Upper lobe of left lung (tissue), 6 donors: ENCODE data around the gene MACROD1. TPM values are rescaled to one million over a fixed set of nuclear protein-coding genes. Genes with fewer than 3 reads are reported as not detected.
A peak's percentile ranks its signal among the peaks of the same experiment; 100 is the strongest.
"Not testable (repeated sequence)": the region's sequence is repeated elsewhere in the genome, so short reads cannot be mapped to it uniquely, and the experiment has no call there.

Source experiments
- ATAC-seq, 2 donors: fragments of 200-7000 bp; cut with Tn5 transposase; one replicate each; pipeline ENCODE4 v1.9.1; 2022; ENCODE audit warnings: mild to moderate bottlenecking in 2 of 2, moderate library complexity in 2 of 2; ENCODE audit not compliant: low FRiP score in 2 of 2
- DNase-seq, 2 donors: peaks; one replicate each; pipeline ENCODE4 v3.0.0-alpha.2; 2019 to 2020
- H3K27ac ChIP-seq, 4 donors: fragments of 200-600 bp; sonication (generic); one replicate each; pipeline ENCODE4 v1.5.1; 2016 to 2019
- H3K27me3 ChIP-seq, 4 donors: fragments of 200-600 bp; sonication (generic); one replicate each; pipeline ENCODE4 v1.5.1; 2017 to 2019
- H3K36me3 ChIP-seq, 4 donors: fragments of 200-600 bp; sonication (generic); one replicate each; pipeline ENCODE4 v1.5.1; 2016 to 2019
- H3K4me1 ChIP-seq, 4 donors: fragments of 200-600 bp; sonication (generic); one replicate each; pipeline ENCODE4 v1.5.1; 2018 to 2019
- H3K4me3 ChIP-seq, 4 donors: fragments of 200-600 bp; sonication (generic); one replicate each; pipeline ENCODE4 v1.5.1; 2017 to 2019; ENCODE audit warnings: mild to moderate bottlenecking in 2 of 4, moderate library complexity in 1 of 4
- H3K9me3 ChIP-seq, 4 donors: fragments of 200-600 bp; sonication (generic); one replicate each; pipeline ENCODE4 v1.5.1; 2018 to 2019
- EP300 ChIP-seq, 4 donors: sonication (generic); formaldehyde crosslinking; IDR thresholded peaks; one replicate each; pipeline ENCODE4 v1.5.1; 2017; ENCODE audit warnings: antibody characterized with exemption in 4 of 4, control low read depth in 2 of 4
- POLR2A ChIP-seq, 4 donors: fragments of 450-650 bp; IDR thresholded peaks; one replicate each; pipeline ENCODE4 v1.5.1; 2016 to 2017; ENCODE audit warnings: antibody characterized with exemption in 4 of 4, mild to moderate bottlenecking in 2 of 4
- POLR2AphosphoS5 ChIP-seq, 2 donors: sonication (generic); formaldehyde crosslinking; IDR thresholded peaks; one replicate each; pipeline ENCODE4 v1.5.1; 2017; ENCODE audit warnings: antibody characterized with exemption in 2 of 2
- WGBS, 2 donors: methylation state at CpG; one replicate each; pipeline ENCODE4 v1.1.5; 2017 to 2018; 5-methylcytosine and 5-hydroxymethylcytosine counted together
- total RNA-seq, 6 donors: library from RNA; depleted of rRNA in 4 of 6; stranded (reverse); fragments of >200 nt in 4 of 6; gene quantifications; one replicate each; pipeline versions ENCODE4 v1.1.0 to v1.2.1, GENCODE V29; 2016 to 2021
- TF ChIP-seq, protein P1 (sequence below), 6 experiments: fragments of 450-650 bp in 4 of 6; fragments of 200-600 bp in 2 of 6; sonication (generic) in 2 of 6; IDR thresholded peaks; one replicate each; pipeline ENCODE4 v1.5.1; 2016 to 2019; ENCODE audit warnings: antibody characterized with exemption in 6 of 6
- donor health status: DM: no; HTN: no; CAD: no; lungs with moderate emphysema.
- donor health status: DM: no; HTN: yes; CAD: no; lungs with severe emphysema.

The MACROD1 gene
- total RNA-seq, 6 donors from 2014 or later = 16.7 to 59.7 (median 33.5) TPM

- TF ChIP-seq EP300 (IDR thresholded peaks at IDR 0.05) = no peak
- ATAC-seq = no peak
- no peaks in the 10 kb centered on the region for H3K9me3 ChIP-seq
- H3K27me3 ChIP-seq = no peaks in the 10 kb centered on the region
- DNase-seq = peak in 1 of 2 donors; percentile 54
- WGBS, 2 donors = 90 to 91% methylated on average over 8 to 11 of the region's 11 CpGs
- H3K4me1 ChIP-seq = no peaks in the 10 kb centered on the region
- no peak overlapping the region for H3K4me3 ChIP-seq
- H3K36me3 ChIP-seq = no peaks in the 10 kb centered on the region
- no peak overlapping the region for H3K27ac ChIP-seq
Observed at GRCh38 chr11:64052938-64053622, 112.8 kb downstream of the MACROD1 start.

DNA sequence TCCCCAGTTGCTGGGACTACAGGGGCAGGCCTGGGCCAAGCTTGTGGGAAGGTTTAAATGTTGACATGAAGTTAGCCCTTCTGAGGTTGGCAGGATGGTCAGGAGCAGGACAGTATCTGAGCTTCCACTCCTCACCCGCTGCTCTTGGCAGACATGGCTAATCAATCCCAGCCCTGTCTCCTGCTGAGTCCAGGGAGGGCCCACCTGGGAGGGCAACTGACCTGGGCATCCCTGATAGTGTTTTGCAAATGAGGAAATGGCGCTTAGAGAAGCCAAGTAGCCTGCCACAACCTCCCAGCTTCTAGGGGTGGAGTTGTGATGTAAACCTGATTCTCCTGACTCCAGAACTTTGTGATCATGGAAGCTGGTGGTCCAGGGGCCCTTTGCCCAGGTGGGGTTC, 113.5 kb downstream of the MACROD1 start:
- Histone ChIP-seq H3K27me3 (no peaks in the 10 kb centered on the region), H3K4me1 (no peaks in the 10 kb centered on the region), H3K4me3 (no peak overlapping the region), H3K36me3 (no peaks in the 10 kb centered on the region), H3K9me3 (no peaks in the 10 kb centered on the region), H3K27ac (no peak overlapping the region)
- TF ChIP-seq, protein P1, sequence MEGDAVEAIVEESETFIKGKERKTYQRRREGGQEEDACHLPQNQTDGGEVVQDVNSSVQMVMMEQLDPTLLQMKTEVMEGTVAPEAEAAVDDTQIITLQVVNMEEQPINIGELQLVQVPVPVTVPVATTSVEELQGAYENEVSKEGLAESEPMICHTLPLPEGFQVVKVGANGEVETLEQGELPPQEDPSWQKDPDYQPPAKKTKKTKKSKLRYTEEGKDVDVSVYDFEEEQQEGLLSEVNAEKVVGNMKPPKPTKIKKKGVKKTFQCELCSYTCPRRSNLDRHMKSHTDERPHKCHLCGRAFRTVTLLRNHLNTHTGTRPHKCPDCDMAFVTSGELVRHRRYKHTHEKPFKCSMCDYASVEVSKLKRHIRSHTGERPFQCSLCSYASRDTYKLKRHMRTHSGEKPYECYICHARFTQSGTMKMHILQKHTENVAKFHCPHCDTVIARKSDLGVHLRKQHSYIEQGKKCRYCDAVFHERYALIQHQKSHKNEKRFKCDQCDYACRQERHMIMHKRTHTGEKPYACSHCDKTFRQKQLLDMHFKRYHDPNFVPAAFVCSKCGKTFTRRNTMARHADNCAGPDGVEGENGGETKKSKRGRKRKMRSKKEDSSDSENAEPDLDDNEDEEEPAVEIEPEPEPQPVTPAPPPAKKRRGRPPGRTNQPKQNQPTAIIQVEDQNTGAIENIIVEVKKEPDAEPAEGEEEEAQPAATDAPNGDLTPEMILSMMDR (IDR thresholded peaks at IDR 0.05) = no peak
- TF ChIP-seq POLR2A (IDR thresholded peaks at IDR 0.05) (no peak), EP300 (IDR thresholded peaks at IDR 0.05) (no peak), POLR2AphosphoS5 (IDR thresholded peaks at IDR 0.05) (no peak)
- no peak for DNase-seq
- ATAC-seq = no peak
- WGBS, 2 donors = 83 to 95% methylated on average over 2 of the region's 2 CpGs

- ATAC-seq (no peak), DNase-seq (peak in 1 of 2 donors; percentile 70)
- WGBS, 2 donors = 96 to 98% methylated on average over 5 to 16 of the region's 19 CpGs
Observed at GRCh38 chr11:64051297-64051696, 114.6 kb downstream of the MACROD1 start.

DNA sequence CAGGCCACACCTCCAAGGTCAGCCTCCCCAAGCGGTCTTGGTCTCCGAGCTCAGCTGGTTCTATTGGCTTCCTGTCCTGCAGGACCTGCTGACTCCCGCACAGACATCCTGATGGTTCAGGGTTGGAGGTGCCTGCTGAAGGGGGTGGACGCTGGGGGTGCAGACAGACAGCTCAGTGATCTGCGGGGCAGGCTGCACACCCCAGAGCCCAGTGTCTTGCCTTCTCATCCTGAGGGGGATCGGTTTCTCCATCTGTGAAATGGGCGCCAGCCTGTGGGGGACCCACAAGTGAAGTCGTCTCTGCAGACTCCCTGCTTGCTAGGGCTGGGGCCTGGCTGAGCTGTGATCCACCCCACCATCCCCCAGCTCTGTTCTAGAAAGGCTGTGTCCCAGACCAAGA, 116.4 kb downstream of the MACROD1 start:
- Histone ChIP-seq H3K4me3 (no peak overlapping the region), H3K9me3 (no peaks in the 10 kb centered on the region), H3K27ac (no peak overlapping the region), H3K27me3 (no peaks in the 10 kb centered on the region), H3K36me3 (no peaks in the 10 kb centered on the region), H3K4me1 (no peaks in the 10 kb centered on the region)
- WGBS, 2 donors = 85 to 89% methylated on average over 3 to 8 of the region's 8 CpGs
- ATAC-seq = no peak
- no peak for DNase-seq
- TF ChIP-seq, protein P1 (IDR thresholded peaks at IDR 0.05) = no peak
- TF ChIP-seq EP300 (IDR thresholded peaks at IDR 0.05) = no peak
- no peak for TF ChIP-seq POLR2A (IDR thresholded peaks at IDR 0.05)
- no peak for TF ChIP-seq POLR2AphosphoS5 (IDR thresholded peaks at IDR 0.05)

More at GRCh38 chr11:64051297-64051696, 114.6 kb downstream of the MACROD1 start:
- no peak overlapping the region for H3K4me3 ChIP-seq
- H3K4me1 ChIP-seq = no peaks in the 10 kb centered on the region
- no peaks in the 10 kb centered on the region for H3K36me3 ChIP-seq
- no peaks in the 10 kb centered on the region for H3K9me3 ChIP-seq
- no peak overlapping the region for H3K27ac ChIP-seq
- TF ChIP-seq, protein P1 (IDR thresholded peaks at IDR 0.05) = no peak
- TF ChIP-seq EP300 (IDR thresholded peaks at IDR 0.05) (no peak), POLR2A (IDR thresholded peaks at IDR 0.05) (no peak), POLR2AphosphoS5 (IDR thresholded peaks at IDR 0.05) (no peak)
- H3K27me3 ChIP-seq = no peaks in the 10 kb centered on the region

- TF ChIP-seq, protein P1 (IDR thresholded peaks at IDR 0.05) = no peak
- TF ChIP-seq POLR2AphosphoS5 (IDR thresholded peaks at IDR 0.05) = no peak
- TF ChIP-seq POLR2A (IDR thresholded peaks at IDR 0.05) = no peak
- no peak for TF ChIP-seq EP300 (IDR thresholded peaks at IDR 0.05)
- Histone ChIP-seq H3K27ac (no peak overlapping the region), H3K36me3 (no peaks in the 10 kb centered on the region), H3K27me3 (no peaks in the 10 kb centered on the region), H3K4me3 (no peak overlapping the region), H3K9me3 (no peaks in the 10 kb centered on the region), H3K4me1 (no peaks in the 10 kb centered on the region)
- DNase-seq (peak in 1 of 2 donors; percentile 70), ATAC-seq (no peak)
- 85 to 86% methylated on average over 10 to 19 of the region's 19 CpGs for WGBS, 2 donors
Observed at GRCh38 chr11:64048042-64048854, 117.7 kb downstream of the MACROD1 start.

- not testable (repeated sequence) for H3K4me3 ChIP-seq, H3K9me3 ChIP-seq, H3K27me3 ChIP-seq, ATAC-seq, H3K36me3 ChIP-seq, DNase-seq, H3K4me1 ChIP-seq, H3K27ac ChIP-seq
- 90 to 93% methylated on average over 8 of the region's 8 CpGs for WGBS, 2 donors
Observed at GRCh38 chr11:64047373-64047772, 118.5 kb downstream of the MACROD1 start.
